SK-N-SH (cell line): ENCODE results near the gene HSD11B1L. TPM values are rescaled to one million over a fixed set of nuclear protein-coding genes. Genes with fewer than 3 reads are reported as not detected.

Experiments
- CTCF ChIA-PET: fragments of 300-600, 350-600 bp; formaldehyde crosslinking; extraction: SDS; loops from one replicate; lab custom pipeline; 2021; lab: Yijun Ruan, JAX
- POLR2A ChIA-PET: fragments of 350-600 bp; sonication (Branson Sonifier 250); formaldehyde crosslinking; extraction: SDS; loops from one replicate; lab custom pipeline; 2020; ENCODE audit warnings: antibody characterized with exemption, inconsistent platforms; lab: Yijun Ruan, JAX
- DNase-seq: peaks from one replicate; pipeline ENCODE4 v3.0.0; 2012
- H2AFZ ChIP-seq: fragments of 200-600 bp; sonication (generic); 2 replicates; pipeline ENCODE4 v1.8.1; 2016; ENCODE audit warnings: antibody characterized with exemption, mild to moderate bottlenecking, low read depth
- H3F3A ChIP-seq: fragments of 200-600 bp; sonication (generic); replicated peaks from 2 replicates; pipeline ENCODE3; 2016; ENCODE audit warnings: antibody characterized with exemption, mild to moderate bottlenecking; ENCODE audit not compliant: insufficient read depth
- H3K27ac ChIP-seq, 2 experiments: fragments of 200-500 bp in 1 of 2; fragments of 200-600 bp in 1 of 2; sonication (Bioruptor generic) in 1 of 2; sonication (generic), shearing (Covaris generic) in 1 of 2; 2 replicates each; pipeline versions ENCODE4 v1.5.1 to v1.6.1; 2014 to 2016; ENCODE audit warnings: low read depth in 2 of 2, inconsistent platforms in 1 of 2, low read length in 1 of 2, mild to moderate bottlenecking in 1 of 2, mixed read lengths in 1 of 2
- H3K27me3 ChIP-seq: fragments of 200-600 bp; sonication (generic), shearing (Covaris generic); 2 replicates; pipeline ENCODE4 v1.6.1; 2016; ENCODE audit warnings: mixed run types; ENCODE audit not compliant: insufficient read depth
- H3K36me3 ChIP-seq, 2 experiments: fragments of 200-500 bp in 1 of 2; fragments of 200-600 bp in 1 of 2; sonication (Bioruptor generic) in 1 of 2; sonication (generic) in 1 of 2; replicated peaks in 1 of 2; 2 replicates each; pipeline versions ENCODE3 to v1.5.1; 2014 to 2016; ENCODE audit warnings: low read length in 1 of 2, mild to moderate bottlenecking in 1 of 2; ENCODE audit not compliant: insufficient read depth in 2 of 2, control insufficient read depth in 1 of 2
- H3K4me1 ChIP-seq, 2 experiments: fragments of 200-500 bp in 1 of 2; fragments of 200-600 bp in 1 of 2; sonication (Bioruptor generic) in 1 of 2; sonication (generic), shearing (Covaris generic) in 1 of 2; 2 replicates each; pipeline versions ENCODE4 v1.5.1 to v1.6.1; 2014 to 2016; ENCODE audit warnings: low read depth in 1 of 2, low read length in 1 of 2, mixed run types in 1 of 2; ENCODE audit not compliant: insufficient read depth in 2 of 2, control insufficient read depth in 1 of 2
- H3K4me2 ChIP-seq: fragments of 200-600 bp; sonication (generic), shearing (Covaris generic); 2 replicates; pipeline ENCODE4 v1.6.1; 2017; ENCODE audit warnings: mixed run types
- H3K4me3 ChIP-seq, 2 experiments: fragments of 200-500 bp in 1 of 2; fragments of 200-600 bp in 1 of 2; sonication (Bioruptor generic) in 1 of 2; sonication (generic), shearing (Covaris generic) in 1 of 2; 2 replicates each; pipeline versions ENCODE4 v1.5.1 to v1.8.1; 2014 to 2016; ENCODE audit warnings: low read depth in 2 of 2, inconsistent platforms in 1 of 2, low read length in 1 of 2, mild to moderate bottlenecking in 1 of 2, mixed read lengths in 1 of 2, moderate library complexity in 1 of 2
- H3K79me2 ChIP-seq: fragments of 200-600 bp; sonication (generic); 2 replicates; pipeline ENCODE4 v1.8.1; 2017; ENCODE audit warnings: mild to moderate bottlenecking; ENCODE audit not compliant: insufficient read depth
- H3K9ac ChIP-seq: fragments of 200-600 bp; sonication (generic); 2 replicates; pipeline ENCODE4 v1.6.1; 2017; ENCODE audit warnings: mixed run types
- H3K9me2 ChIP-seq: fragments of 200-600 bp; sonication (generic); 2 replicates; pipeline ENCODE4 v1.6.1; 2017; ENCODE audit warnings: mixed run types
- H3K9me3 ChIP-seq: fragments of 200-600 bp; sonication (generic); 2 replicates; pipeline ENCODE4 v1.6.1; 2017; ENCODE audit warnings: mixed run types, mild to moderate bottlenecking, moderate library complexity
- H4K20me1 ChIP-seq: fragments of 200-600 bp; sonication (generic); 2 replicates; pipeline ENCODE4 v1.6.1; 2017; ENCODE audit warnings: mild to moderate bottlenecking, mixed run types; ENCODE audit not compliant: insufficient read depth
- CHD2 ChIP-seq: fragments of 150-350 bp; IDR thresholded peaks from 2 replicates; pipeline ENCODE4 v1.6.1; 2018; ENCODE audit warnings: low read length; ENCODE audit not compliant: partially characterized antibody
- ELF1 ChIP-seq: IDR thresholded peaks from 2 replicates; pipeline ENCODE4 v1.4.0; 2012
- EP300 ChIP-seq, 2 experiments: IDR thresholded peaks; 2 replicates each; pipeline versions ENCODE4 v1.4.0 to v1.6.1; 2012; ENCODE audit warnings: borderline replicate concordance in 1 of 2, low read depth in 1 of 2, low read length in 1 of 2
- GATA2 ChIP-seq: sonication (generic); formaldehyde crosslinking; IDR thresholded peaks from 2 replicates; pipeline ENCODE4 v1.5.0; 2020; ENCODE audit warnings: mild to moderate bottlenecking, missing genetic modification reagents
- MEF2A ChIP-seq: IDR thresholded peaks from 2 replicates; pipeline ENCODE4 v1.4.0; 2012; ENCODE audit warnings: low read depth, borderline replicate concordance
- SMC3 ChIP-seq: IDR thresholded peaks from 2 replicates; pipeline ENCODE4 v1.6.1; 2012; ENCODE audit warnings: low read depth, low read length, improper control_type of control experiment
- TAF1 ChIP-seq: IDR thresholded peaks from 2 replicates; pipeline ENCODE4 v1.6.1; 2012; ENCODE audit warnings: low read depth, mild to moderate bottlenecking, low read length, moderate library complexity, borderline replicate concordance
- WGBS: methylation state at CpG from one replicate; pipeline ENCODE4 v1.1.6; 2017; ENCODE audit warnings: low lambda C conversion rate; 5-methylcytosine and 5-hydroxymethylcytosine counted together
- polyA plus RNA-seq, 3 experiments: library from polyadenylated mRNA; depleted of rRNA; stranded (reverse); fragments of >200 nt; gene quantifications; 2 replicates each; pipeline ENCODE4 v1.2.3, GENCODE V29; 2012
- TF ChIP-seq, protein P1 (sequence below): fragments of 150-350 bp; IDR thresholded peaks from 2 replicates; pipeline ENCODE4 v1.6.1; 2017; ENCODE audit warnings: antibody characterized with exemption, low read length, low read depth, borderline replicate concordance
- TF ChIP-seq, protein P2 (sequence below): IDR thresholded peaks from 2 replicates; pipeline ENCODE4 v1.4.0; 2012; ENCODE audit warnings: low read depth, borderline replicate concordance
- TF ChIP-seq, protein P3 (sequence below): fragments of 150-350 bp; IDR thresholded peaks from 2 replicates; pipeline ENCODE4 v1.6.1; 2016; ENCODE audit warnings: mild to moderate bottlenecking, low read depth, low read length

HSD11B1L gene
- polyA plus RNA-seq, 1 of the 3 experiments (the other 2 are of a cell fraction): 53.3 TPM

DNA sequence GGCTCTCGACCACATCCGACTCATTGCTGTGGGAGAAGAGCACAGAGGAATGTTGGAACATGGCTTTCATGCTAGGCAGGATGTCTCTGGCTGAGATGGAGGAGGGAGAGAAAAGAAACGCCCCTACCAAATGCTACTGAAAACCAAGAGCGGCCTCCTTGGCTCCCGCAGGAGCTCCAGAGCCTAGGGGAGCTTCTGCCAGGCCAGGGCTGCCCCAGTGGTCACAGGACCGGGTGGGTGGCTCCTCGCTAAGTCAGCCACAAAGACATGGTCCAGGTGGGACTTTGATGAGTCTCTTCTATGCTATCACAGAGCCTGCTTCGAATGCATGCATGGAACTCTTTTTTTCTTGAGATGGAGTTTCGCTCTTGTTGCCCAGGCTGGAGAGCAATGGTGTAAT, 32.4 kb downstream of the HSD11B1L start:
- CTCF ChIA-PET: interaction anchor here (1.3 to 1.6 kb wide), 2 partner anchors 21 to 24 kb away, joined by 3 to 8 read pairs; partner anchors contain the start of gene RPL36
- peaks cover 53% of the 10 kb centered on the region for H3K79me2 ChIP-seq
- WGBS: 97% methylated on average over 9 of the region's 9 CpGs
- no peak overlapping the region for H3K4me3 ChIP-seq
- POLR2A ChIA-PET: no interaction called here
- H2AFZ ChIP-seq: no peak overlapping the region
- peaks cover 22 to 35% of the 10 kb centered on the region in 2 experiments for H3K36me3 ChIP-seq
- H3F3A ChIP-seq: no peaks in the 10 kb centered on the region
- no peaks in the 10 kb centered on the region for H3K9me2 ChIP-seq
- H3K9ac ChIP-seq: no peak overlapping the region
- peaks cover under 1 to 11% of the 10 kb centered on the region in 2 experiments; a peak in 2 of 4 replicates for H3K4me1 ChIP-seq
- H4K20me1 ChIP-seq: peaks cover 18% of the 10 kb centered on the region
- H3K4me2 ChIP-seq: no peak overlapping the region
- no peaks in the 10 kb centered on the region for H3K27me3 ChIP-seq
- TF ChIP-seq TAF1 (no peak), EP300 (IDR thresholded peaks at IDR 0.05; ENCODE audit: borderline replicate concordance in 1 of 2, low read depth in 1 of 2, low read length in 1 of 2) (no peak), MEF2A (no peak), SMC3 (no peak), CHD2 (no peak), GATA2 (CRISPR knock-in tag) (no peak)
- TF ChIP-seq, protein P1, sequence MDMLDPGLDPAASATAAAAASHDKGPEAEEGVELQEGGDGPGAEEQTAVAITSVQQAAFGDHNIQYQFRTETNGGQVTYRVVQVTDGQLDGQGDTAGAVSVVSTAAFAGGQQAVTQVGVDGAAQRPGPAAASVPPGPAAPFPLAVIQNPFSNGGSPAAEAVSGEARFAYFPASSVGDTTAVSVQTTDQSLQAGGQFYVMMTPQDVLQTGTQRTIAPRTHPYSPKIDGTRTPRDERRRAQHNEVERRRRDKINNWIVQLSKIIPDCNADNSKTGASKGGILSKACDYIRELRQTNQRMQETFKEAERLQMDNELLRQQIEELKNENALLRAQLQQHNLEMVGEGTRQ: no peak
- TF ChIP-seq, protein P2, sequence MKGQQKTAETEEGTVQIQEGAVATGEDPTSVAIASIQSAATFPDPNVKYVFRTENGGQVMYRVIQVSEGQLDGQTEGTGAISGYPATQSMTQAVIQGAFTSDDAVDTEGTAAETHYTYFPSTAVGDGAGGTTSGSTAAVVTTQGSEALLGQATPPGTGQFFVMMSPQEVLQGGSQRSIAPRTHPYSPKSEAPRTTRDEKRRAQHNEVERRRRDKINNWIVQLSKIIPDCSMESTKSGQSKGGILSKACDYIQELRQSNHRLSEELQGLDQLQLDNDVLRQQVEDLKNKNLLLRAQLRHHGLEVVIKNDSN: no peak
- no peaks in the 10 kb centered on the region for H3K9me3 ChIP-seq
- DNase-seq: no peak
- H3K27ac ChIP-seq: no peak overlapping the region

DNA sequence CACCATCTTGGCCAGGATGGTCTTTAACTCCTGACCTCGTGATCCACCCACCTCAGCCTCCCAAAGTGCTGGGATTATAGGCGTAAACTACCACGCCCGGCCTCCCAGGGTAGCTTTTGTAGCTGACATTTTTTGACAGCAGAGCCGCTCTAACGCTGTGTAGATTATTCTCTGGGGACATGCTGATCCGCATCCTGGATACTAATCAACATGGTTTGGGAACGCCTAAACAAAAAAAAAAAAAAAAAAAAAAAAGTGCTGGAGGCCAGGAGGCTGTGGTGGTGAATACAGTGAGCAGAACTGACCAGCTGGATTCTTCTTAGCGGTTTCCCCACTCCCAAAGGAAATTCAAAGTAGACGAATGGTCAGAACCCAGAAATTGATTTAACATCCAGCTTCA, 34.0 kb downstream of the HSD11B1L start:
- 96% methylated on average over 10 of the region's 10 CpGs for WGBS
- Histone ChIP-seq H3K4me1 (peaks cover 10 to 13% of the 10 kb centered on the region in 2 experiments; a peak in 3 of 4 replicates), H4K20me1 (peaks cover 18% of the 10 kb centered on the region), H3K36me3 (peaks cover 16 to 35% of the 10 kb centered on the region in 2 experiments), H3K9me3 (no peaks in the 10 kb centered on the region), H3K9ac (no peak overlapping the region), H2AFZ (no peak overlapping the region), H3K27ac (no peak overlapping the region)
- DNase-seq: no peak
- ChIA-PET POLR2A (no interaction called here), CTCF (interaction anchor here (1.1 kb wide), 1 partner anchor 80 kb away, joined by 3 read pairs; no protein-coding TSS in a partner anchor)
- TF ChIP-seq, protein P1: no peak
- no peak for TF ChIP-seq ELF1
- TF ChIP-seq, protein P3, sequence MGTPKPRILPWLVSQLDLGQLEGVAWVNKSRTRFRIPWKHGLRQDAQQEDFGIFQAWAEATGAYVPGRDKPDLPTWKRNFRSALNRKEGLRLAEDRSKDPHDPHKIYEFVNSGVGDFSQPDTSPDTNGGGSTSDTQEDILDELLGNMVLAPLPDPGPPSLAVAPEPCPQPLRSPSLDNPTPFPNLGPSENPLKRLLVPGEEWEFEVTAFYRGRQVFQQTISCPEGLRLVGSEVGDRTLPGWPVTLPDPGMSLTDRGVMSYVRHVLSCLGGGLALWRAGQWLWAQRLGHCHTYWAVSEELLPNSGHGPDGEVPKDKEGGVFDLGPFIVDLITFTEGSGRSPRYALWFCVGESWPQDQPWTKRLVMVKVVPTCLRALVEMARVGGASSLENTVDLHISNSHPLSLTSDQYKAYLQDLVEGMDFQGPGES: no peak
- TF ChIP-seq, all 33 proteins: peak for 0
- H3K4me3 ChIP-seq: no peak overlapping the region
- H3K9me2 ChIP-seq: no peaks in the 10 kb centered on the region
- H3K27me3 ChIP-seq: no peaks in the 10 kb centered on the region
- H3F3A ChIP-seq: peaks cover 13% of the 10 kb centered on the region
- no peak overlapping the region for H3K4me2 ChIP-seq
- peaks cover 69% of the 10 kb centered on the region for H3K79me2 ChIP-seq
